Loucy (cell line): ENCODE results near the gene PRR23E.

Source experiments
- H2AFZ ChIP-seq: fragments of 200-600 bp; sonication (generic); 2 replicates; pipeline ENCODE4 v1.6.0; 2016; ENCODE audit warnings: antibody characterized with exemption, mild to moderate bottlenecking, low read length, moderate library complexity
- H3F3A ChIP-seq: fragments of 200-600 bp; 2 replicates; pipeline ENCODE4 v1.6.0; 2016; ENCODE audit warnings: antibody characterized with exemption, low read depth, mild to moderate bottlenecking
- H3K27me3 ChIP-seq: fragments of 200-600 bp; sonication (generic); 2 replicates; pipeline ENCODE4 v1.6.1; 2014; ENCODE audit warnings: low read length, mild to moderate bottlenecking; ENCODE audit not compliant: insufficient read depth, poor library complexity, severe bottlenecking
- H3K36me3 ChIP-seq: fragments of 200-600 bp; sonication (generic); 2 replicates; pipeline ENCODE4 v1.6.1; 2016; ENCODE audit warnings: low read length; ENCODE audit not compliant: insufficient read depth
- H3K4me1 ChIP-seq: fragments of 200-600 bp; sonication (generic); 2 replicates; pipeline ENCODE4 v1.5.1; 2014; ENCODE audit warnings: low read length, mild to moderate bottlenecking; ENCODE audit not compliant: insufficient read depth, poor library complexity, severe bottlenecking
- H3K4me2 ChIP-seq: fragments of 200-600 bp; sonication (generic); 2 replicates; pipeline ENCODE4 v1.6.0; 2014; ENCODE audit warnings: antibody characterized with exemption, low read length, low read depth, mild to moderate bottlenecking; ENCODE audit not compliant: poor library complexity, severe bottlenecking
- H3K4me3 ChIP-seq: fragments of 200-600 bp; sonication (generic); 2 replicates; pipeline ENCODE4 v1.5.1; 2014; ENCODE audit warnings: low read length, mild to moderate bottlenecking, mixed read lengths; ENCODE audit not compliant: poor library complexity, severe bottlenecking
- H3K79me2 ChIP-seq: fragments of 200-600 bp; sonication (generic); 2 replicates; pipeline ENCODE4 v1.6.1; 2014; ENCODE audit warnings: low read length; ENCODE audit not compliant: insufficient read depth
- H3K9ac ChIP-seq: fragments of 200-600 bp; sonication (generic); 2 replicates; pipeline ENCODE4 v1.6.0; 2014; ENCODE audit warnings: mild to moderate bottlenecking, low read depth, low read length, moderate library complexity; ENCODE audit not compliant: poor library complexity, severe bottlenecking
- H3K9me2 ChIP-seq: fragments of 200-600 bp; sonication (generic); replicated peaks from 2 replicates; pipeline ENCODE4 v1.6.1; 2016; ENCODE audit warnings: low read depth, low read length, mixed read lengths
- H3K9me3 ChIP-seq: fragments of 200-600 bp; sonication (generic); 2 replicates; pipeline ENCODE4 v1.6.1; 2014; ENCODE audit warnings: mild to moderate bottlenecking, antibody characterized with exemption, low read length, low read depth; ENCODE audit not compliant: insufficient read depth
- H4K20me1 ChIP-seq: fragments of 200-600 bp; sonication (generic); 2 replicates; pipeline ENCODE4 v1.6.0; 2014; ENCODE audit warnings: antibody characterized with exemption, low read length, mild to moderate bottlenecking; ENCODE audit not compliant: insufficient read depth, poor library complexity, severe bottlenecking
- CTCF ChIP-seq: fragments of 200-600 bp; sonication (generic); conservative IDR thresholded peaks from 2 replicates; pipeline ENCODE4 v1.5.1; 2014; ENCODE audit warnings: mild to moderate bottlenecking, antibody characterized with exemption, low read length
- EZH2phosphoT487 ChIP-seq: fragments of 200-600 bp; IDR thresholded peaks from 2 replicates; pipeline ENCODE4 v1.6.1; 2018; ENCODE audit warnings: antibody characterized with exemption, mild to moderate bottlenecking, moderate library complexity, borderline replicate concordance

PRR23E gene

GRCh38 chr3:127212711-127213110, 19.8 kb downstream of the PRR23E start:
- Histone ChIP-seq H3K4me3 (peak overlapping the region; percentile 71), H3K9me2 (no peaks in the 10 kb centered on the region), H3K4me2 (peak overlapping the region; percentile 83), H4K20me1 (peaks cover 13% of the 10 kb centered on the region), H3K9ac (peak overlapping the region; percentile 93), H3K9me3 (no peaks in the 10 kb centered on the region), H2AFZ (no peak overlapping the region), H3K36me3 (no peaks in the 10 kb centered on the region; the same call in 1 of the 2 replicates), H3K4me1 (peaks cover 88% of the 10 kb centered on the region), H3K79me2 (peaks cover 86% of the 10 kb centered on the region), H3K27me3 (no peaks in the 10 kb centered on the region), H3F3A (peaks cover 15% of the 10 kb centered on the region)
- TF ChIP-seq CTCF (no peak), EZH2phosphoT487 (no peak)

GRCh38 chr3:127213381-127213918, 20.5 kb downstream of the PRR23E start:
- Histone ChIP-seq H3K9me3 (no peaks in the 10 kb centered on the region), H3F3A (peaks cover 15% of the 10 kb centered on the region), H3K9me2 (no peaks in the 10 kb centered on the region), H2AFZ (no peak overlapping the region), H3K4me1 (peaks cover 95% of the 10 kb centered on the region), H3K4me2 (peak overlapping the region; percentile 83), H4K20me1 (peaks cover 12% of the 10 kb centered on the region), H3K27me3 (no peaks in the 10 kb centered on the region), H3K79me2 (peaks cover 86% of the 10 kb centered on the region), H3K9ac (peak overlapping the region; percentile 93), H3K36me3 (no peaks in the 10 kb centered on the region; the same call in 1 of the 2 replicates), H3K4me3 (peak overlapping the region; percentile 71)
- TF ChIP-seq CTCF: no peak
- no peak for TF ChIP-seq EZH2phosphoT487

- Histone ChIP-seq H2AFZ (no peak overlapping the region), H3K9me3 (no peaks in the 10 kb centered on the region), H3K27me3 (no peaks in the 10 kb centered on the region), H3K36me3 (no peaks in the 10 kb centered on the region), H3K9me2 (no peaks in the 10 kb centered on the region), H3K9ac (peak overlapping the region; percentile 93), H3K4me2 (peak overlapping the region; percentile 83), H3F3A (peaks cover 15% of the 10 kb centered on the region), H3K79me2 (peaks cover 79% of the 10 kb centered on the region), H3K4me1 (peaks cover 90% of the 10 kb centered on the region), H3K4me3 (peak overlapping the region; percentile 71), H4K20me1 (peaks cover 9% of the 10 kb centered on the region)
- no peak for TF ChIP-seq EZH2phosphoT487
- no peak for TF ChIP-seq CTCF
These were observed 22.0 kb downstream of the PRR23E start for GRCh38 chr3:127214975-127215374.
